ENCODE results near the gene SBSN.
"Not testable (repeated sequence)": the region's sequence is repeated elsewhere in the genome, so short reads cannot be mapped to it uniquely, and the experiment has no call there.

The SBSN gene

DNA sequence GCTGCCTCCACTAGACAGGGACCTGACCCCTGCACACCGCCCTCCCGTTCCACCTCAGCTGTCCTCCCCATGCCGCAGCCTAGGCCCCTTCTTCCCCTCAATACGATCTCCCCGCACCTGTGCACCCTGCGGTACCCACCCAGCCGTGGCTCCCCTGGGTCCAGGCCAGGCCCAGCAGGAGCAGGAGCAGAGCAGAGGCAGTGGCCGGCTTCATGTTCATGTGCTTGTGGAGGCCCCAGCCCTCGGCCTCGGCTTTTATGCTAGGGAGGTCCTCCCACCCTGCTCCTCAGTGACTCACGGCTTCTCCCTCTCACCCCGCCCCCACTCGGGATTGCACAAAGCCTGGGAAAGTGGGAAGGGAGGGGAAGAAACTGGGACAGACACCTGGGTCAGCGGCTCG, 26.4 kb downstream of the SBSN start:
- no peak for DNase-seq

DNA sequence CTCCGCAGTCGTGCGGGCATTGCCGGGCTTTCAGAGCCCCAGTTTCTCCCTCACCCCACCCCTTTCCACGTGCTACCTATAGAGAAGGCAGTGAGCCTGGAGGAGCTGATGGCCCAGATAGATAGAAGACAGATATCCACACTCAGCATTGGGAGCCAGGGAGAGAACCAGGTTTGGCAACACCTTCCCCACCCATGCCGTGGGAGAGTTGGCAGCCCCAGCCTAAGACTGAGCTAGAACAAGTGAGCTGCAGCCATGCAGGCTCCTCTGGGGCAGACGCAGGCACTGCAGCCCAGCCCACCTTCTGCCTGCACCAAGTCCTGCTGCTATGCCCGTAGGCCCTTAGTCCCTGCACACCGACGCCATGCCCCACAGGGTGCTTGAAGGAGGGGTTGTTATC, 27.5 kb downstream of the SBSN start:
- no peak for DNase-seq

DNA sequence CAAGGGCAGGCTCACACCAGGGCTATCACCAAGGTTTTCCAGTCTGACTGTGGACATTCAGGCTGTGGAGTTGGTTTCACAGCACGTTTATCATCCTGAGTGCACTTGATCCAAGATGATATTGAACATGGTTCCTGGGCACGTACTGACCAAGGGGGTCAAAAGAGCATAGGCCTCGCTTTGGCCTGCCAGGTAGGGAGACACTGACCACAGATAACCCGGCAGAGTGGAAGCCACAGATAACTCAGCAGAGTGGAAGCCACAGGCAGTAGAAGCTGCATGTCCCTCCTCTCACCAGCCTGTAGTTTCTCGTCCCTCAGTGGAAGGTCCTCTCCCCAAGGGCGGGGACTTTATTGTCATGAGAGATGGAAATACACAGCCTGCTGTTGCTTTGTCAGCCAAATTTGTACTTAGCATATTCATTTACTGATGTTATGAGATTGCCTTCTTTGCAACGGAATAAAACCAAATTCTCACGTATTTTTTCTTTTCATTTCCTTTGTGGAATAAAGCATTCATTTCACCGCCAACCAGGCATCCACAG, 29.1 kb downstream of the SBSN start:
- no peak for DNase-seq

DNA sequence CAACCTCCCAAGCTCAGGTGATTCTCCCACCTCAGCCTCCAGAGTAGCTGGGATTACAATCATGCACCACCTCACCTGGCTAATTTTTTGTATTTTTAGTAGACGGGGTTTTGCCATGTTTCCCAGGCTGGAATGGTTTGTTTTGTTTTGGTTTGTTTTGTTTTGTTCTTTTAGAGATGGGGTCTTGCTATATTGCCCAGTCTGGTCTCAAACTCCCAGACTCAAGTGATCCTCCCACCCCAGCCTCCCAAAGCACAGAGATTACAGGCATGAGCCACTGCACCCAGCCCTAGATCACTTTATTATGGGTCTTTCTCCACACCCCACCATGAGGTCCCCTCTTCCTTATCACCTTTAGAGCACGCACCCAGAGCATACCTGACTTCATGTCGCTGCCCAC, 29.9 kb downstream of the SBSN start:
- DNase-seq: no peak

DNA sequence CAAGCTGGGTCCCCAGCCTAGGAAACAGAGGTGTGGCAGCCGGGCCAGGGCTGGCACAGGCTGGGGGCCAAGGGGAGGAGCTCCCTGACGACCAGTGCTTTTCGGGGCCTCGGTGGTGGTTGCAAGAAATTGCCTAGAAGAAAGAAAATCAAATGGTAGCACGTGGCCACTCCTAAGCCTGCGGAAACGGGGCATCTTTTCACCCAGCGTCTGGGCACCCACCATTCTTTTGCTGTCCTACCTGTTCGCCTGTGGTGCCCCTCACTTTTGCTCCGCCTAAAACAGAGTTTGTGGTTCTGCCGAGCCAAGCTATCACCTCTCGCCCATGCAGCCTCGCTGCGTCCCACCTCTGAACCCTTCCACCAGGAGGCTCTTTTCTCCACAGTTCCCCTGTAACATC, 30.7 kb downstream of the SBSN start:
- no peak for DNase-seq

DNA sequence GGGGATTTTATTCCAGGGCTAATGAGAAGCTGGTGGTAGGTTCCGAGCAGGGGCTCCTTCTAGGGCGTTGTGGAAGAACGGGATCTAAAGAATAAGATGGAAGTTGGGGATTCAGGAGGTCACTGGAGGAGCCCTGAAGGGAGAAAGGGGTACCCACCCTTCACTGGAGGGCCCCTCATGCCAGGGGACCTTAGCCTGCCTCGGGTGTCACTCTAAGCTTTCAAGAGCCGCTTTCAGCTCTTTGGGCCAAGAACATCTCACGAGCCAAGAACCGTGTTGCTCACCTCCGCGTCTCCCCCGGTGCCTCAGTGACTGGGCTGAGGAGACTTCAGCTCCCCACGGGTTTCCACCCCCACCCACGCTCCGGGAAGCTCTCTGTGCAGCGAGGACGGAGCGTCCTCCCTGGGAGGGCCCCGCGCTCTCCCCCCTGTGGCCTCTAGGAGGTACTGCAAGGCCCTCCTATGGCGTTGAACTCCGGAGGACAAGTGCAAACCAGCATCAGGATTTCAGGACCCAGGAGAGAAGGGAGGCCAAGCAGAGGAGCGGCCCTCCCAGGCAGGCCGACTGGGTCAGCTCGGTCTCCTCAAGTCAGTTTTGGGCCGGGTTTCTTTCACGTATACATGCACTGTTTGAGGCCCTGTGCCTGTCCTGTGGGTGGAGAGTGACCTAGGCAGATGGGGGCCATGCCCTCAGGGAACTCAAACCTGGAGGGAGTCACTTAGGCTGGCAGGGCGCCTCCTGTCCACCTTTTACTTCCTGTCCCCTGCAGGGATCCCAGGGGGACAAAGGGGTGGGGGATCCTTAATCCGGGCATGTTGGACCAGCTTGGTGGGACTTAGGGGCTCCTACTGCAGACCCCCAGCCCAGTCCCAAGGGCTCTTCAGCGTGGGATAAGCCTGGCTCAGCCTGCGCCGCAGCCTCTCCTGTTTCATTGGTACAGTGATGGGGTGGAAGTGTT, 32.7 kb downstream of the SBSN start:
- no peak for DNase-seq

DNA sequence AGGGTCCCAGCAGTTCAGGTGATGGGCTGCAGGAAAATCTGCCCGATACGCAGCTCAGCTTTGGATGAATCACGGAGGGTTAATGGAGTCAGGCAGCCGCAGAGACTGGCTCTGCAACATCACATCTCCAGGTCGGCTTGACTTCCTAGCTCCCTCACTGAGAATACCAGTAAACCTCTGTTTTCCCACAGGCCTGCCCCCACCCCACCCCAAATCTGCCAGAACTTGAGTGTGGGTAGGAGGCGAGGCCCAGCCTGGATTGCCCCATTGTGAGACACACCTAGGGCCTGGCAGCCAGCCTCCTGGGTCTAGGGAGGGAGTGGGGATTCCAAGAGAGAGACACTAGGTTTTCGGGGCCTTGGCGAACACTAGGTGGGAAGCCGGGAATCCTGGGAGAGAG, 34.1 kb downstream of the SBSN start:
- DNase-seq: no peak

DNA sequence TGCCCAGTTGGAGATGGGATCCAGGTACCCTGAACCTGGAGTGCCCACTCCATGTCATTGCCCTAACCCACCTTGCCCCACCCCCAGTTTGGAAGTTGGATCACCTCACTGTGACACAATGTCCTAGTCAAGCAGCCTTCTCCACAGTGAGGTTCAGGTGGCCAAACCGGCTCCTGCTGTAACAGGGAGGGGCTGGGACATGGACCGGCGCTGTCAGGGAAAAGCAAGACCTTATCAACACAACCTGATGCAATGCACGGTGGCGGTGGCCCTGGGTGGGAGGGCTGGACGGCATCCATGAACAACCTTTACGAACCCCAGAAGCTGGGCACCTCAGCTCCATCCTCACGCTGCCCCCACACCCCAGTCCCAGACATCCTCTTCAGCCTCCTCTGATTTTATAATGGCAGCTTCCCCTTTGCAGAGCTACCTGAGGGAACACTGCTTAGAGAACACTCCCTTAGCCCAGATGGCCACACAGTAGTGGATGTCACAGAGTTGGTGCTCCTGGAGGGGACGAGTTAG, 36.2 kb downstream of the SBSN start:
- DNase-seq: no peak

DNA sequence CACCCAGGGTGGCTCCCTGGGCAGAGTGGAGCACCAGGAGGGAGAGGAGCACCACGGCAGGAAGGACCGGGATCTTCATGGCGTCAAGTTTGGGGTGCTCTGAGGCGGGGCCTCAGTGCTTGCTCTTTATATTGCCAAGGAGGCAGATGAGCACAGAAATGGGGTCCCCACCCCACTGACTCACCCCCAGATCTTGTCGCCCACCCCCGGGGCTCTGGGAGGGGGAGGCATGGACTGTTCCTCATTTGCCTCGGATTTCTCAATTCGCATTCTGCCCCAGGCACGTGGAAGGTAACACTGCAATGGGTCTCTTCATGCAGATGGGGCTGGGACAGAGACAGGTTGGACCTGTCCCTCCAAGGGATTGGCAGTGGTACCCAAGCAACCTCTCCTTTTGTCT, 37.7 kb downstream of the SBSN start, which contains the start of gene KRTDAP:
TSS of gene KRTDAP (minus strand) at position 101 of the 400 bp plus-strand sequence. CDS start at position 79, 22 bp downstream.
- no peak for DNase-seq

DNA sequence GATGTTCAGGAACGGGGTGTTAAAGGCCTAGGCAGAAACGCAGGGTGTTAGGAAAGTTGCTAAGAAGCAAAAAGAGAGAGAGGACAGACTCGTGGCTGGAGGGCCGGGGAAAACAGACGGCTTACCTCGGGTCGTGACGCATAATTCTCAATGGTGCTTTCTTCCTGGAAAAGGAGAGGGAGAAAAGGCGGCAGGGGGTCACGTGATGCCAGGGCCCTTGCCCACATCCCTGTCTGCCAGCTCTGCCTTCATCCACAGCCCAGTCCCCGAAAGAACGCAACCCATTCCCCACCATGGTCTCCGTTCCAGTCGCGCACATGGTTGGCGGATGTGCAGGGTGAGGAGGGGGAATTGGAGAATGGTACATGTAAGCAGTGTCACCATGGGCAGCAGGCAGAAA, 39.4 kb downstream of the SBSN start:
- DNase-seq: no peak

DNA sequence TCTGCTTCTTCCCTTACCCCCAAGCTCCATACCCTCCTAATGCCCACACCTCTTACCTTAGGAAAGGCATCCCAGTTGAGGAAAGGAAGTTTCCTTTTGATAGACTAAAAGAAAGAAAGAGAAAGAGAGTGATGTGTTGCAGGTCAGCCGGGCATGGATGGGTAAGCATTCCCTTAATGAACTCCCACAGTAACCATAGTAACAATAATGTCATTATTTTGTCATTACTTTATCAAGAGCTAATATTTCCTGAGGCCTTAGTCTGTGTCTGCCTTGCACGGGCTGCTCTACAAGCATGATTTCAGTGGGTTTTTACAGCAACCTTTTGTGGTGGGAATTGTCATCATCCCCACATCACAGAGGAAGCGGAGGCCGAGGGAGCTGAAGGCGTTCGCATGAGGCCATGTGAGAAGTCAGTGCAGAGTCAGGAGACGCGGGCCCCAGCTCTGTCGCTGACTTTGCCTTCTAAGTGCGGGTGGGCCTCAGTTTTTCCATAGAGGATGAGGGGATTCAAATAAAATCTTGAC, 40.4 kb downstream of the SBSN start:
- DNase-seq: no peak

DNA sequence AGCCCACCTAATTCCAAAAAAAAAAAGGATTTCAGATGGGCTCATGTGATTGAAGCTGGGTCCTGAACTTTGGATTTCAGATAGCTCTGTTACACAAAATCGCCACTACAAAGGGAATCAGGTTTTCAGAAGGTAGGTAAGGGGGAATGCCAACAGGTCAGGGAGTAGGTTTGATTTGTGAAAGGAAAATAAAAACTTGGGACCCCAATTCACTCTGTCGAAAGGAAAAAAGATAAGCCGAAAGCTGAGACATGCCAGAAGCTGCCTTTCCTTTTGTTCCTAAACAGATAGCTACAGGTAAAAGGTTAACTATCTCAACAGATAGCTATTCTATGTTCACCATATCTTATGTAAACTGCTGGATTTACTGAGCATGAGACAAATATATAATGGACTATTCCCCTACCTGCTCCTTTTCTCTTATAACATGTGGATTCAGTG, 41.8 kb downstream of the SBSN start:
- no peak for DNase-seq

DNA sequence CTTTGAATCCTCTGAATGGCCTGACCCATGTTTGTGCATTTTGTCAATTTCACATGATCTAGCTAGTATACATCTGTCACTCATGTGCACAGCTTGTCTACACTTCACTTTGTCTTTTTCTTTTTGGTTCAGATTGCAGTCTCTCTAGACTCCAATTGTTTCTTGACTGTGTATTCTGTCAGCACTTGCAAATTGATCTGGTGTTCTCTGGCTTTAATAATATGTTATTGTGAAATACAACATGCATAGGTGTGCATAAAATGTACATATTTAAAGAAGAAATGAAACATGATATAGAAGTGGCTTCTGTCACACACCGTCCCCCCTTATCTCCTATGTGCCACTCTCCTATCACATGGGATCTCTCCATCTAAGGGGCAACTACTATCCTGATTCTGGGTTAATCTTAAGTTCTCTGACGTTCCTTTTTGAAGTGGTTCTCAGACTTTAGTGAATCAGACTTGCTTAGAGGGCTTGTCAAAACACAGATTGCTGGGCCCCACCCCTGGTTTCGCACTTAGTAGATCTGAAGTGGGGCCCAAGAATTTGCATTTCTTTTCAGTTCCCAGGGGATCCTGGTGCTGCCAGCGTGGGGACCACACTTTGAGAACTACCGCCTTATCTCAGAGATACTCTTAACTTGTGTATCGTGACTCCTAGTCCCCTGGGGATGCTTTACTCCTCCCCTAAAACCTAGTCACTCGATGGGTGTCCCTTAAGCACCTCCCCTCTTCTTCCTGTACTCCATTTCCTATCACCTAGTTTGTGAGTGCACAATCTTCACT, 43.7 kb downstream of the SBSN start:
- DNase-seq: no peak

DNA sequence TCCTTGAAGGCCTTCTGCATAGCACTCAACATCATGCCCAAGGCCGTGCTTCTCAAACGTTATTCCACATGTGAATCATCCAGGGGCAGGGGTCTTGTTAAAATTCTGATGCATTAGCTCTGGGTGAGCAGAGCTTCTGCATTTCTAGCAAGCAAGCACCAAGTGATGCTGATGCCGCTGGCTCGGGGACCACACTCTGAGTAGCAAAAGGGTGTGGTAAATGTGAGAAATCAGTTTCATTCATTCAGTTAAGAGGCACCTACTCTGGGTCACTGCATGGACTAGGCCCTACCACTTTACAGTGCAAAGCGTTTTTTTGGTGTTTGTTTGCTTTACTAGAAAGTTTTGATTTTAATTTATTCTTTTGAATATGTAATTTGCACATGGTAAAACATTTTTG, 45.0 kb downstream of the SBSN start:
- DNase-seq: no peak

DNA sequence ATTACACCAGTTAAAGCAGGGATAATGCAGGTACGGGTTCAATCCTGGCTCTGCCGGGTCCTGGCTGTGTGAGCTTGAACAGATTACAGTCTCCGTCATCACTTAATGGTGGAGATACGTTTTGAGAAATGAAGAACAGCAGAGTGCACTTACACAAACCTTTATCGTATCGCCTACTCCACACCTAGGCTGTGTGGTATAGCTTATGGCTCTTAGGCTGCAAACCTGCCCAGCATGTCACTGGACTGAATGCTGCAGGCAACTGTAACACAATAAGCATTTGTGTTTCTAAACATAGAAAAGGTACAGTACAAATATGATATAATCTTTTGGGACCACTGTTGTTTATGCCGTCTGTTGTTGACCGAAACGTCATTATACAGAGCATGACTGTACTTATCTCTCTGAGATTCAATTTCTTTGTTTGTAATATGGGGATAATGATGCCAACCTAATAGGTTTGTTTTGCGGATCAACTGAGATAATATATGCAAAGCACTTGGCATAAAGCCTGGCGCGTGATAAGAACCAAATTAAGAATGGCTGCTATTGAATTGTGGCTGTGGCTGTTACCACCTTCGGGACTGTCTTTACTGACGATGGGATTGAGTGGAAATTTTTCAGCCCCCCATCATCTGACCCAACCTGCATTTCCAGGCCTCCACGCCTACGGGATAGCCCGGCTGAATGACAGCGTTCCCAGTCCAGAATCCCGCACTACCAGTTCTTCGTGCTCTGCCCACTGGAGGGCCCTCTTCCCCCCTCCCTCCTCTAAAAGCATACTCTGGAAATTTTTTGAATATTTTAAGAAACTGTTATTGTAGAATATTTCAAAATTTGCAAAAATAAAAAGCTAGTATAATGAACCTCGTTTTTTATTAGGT, 49.1 kb downstream of the SBSN start:
- DNase-seq: no peak

DNA sequence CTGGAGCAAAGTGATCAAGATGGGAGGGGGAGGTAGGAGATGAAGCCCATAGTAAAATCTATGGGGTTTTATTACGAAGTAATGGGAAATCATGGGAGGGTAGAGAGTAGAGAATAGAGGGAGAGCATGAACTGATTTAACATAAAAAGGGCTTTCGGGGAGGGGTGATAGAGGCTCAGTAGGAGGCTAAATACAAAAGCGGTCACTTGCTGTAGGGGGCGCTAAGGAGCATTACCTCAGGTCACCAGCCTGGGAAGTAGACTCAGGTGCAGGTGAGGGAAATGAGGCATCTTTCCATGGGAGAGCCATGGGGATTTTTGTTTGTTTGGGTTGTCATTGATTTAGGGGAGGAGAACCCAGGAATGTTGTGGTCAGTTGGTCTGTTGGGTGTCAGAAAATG, 52.0 kb downstream of the SBSN start:
- no peak for DNase-seq

DNA sequence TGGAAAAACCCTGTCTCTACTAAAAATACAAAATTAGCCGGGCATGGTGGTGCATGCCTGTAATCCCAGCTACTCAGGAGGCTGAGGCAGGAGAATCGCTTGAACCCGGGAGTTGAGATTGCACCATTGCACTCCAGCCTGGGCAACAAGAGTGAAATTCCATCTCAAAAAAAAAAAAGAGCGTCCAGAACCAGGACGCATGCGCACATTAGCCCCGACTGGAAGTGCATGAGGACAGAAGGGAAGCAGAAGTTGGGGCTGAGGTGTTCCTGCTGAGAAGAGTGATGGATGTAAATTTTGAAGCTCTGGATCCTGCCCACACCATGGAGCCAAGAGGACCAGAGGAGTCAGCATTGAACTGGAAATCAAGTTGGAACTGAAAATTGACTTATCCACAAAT, 53.5 kb downstream of the SBSN start:
- not testable (repeated sequence) for DNase-seq

DNA sequence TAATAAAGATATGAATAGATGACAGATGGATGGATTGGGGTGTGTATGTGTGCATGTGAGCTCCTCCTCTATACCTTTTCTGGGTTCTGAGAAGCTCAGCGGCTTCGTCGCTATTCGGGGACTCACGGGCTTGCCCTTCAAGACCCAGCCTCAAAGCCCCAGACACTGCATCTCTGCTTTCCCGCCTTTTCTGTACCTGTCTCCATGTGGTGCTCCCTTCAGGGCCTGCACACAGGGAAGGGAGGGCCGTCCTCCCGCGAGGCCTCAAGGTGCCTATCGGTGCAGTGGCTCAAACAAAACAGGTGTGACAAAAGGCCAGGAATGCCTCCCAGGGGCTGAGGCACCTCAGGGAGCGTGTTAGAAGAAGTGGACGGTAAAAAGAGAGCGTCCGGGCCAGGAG, 54.0 kb downstream of the SBSN start:
- DNase-seq: no peak
